ENCODE data around the gene RAB18. TPM values are rescaled to one million over a fixed set of nuclear protein-coding genes. Genes with fewer than 3 reads are reported as not detected.
"Not testable (repeated sequence)": the region's sequence is repeated elsewhere in the genome, so short reads cannot be mapped to it uniquely, and the experiment has no call there.

RAB18 gene
- total RNA-seq, 1 donor from 2014 or later, result 51.3 TPM

GRCh38 chr10:27503498-27504006 is 552 bp upstream of the RAB18 start:
- DNase-seq (ENCODE audit: low spot score) (no peak), ATAC-seq (no peak)

GRCh38 chr10:27504808-27505460 is 830 bp downstream of the RAB18 start:
- DNase-seq (ENCODE audit: low spot score) (no peak), ATAC-seq (no peak)

GRCh38 chr10:27505537-27505936 is 1.4 kb downstream of the RAB18 start:
- DNase-seq (ENCODE audit: low spot score); ATAC-seq: not testable (repeated sequence)

- no peak for ATAC-seq
- DNase-seq (ENCODE audit: low spot score), result no peak
These were observed 2.2 kb downstream of the RAB18 start for GRCh38 chr10:27506280-27506679.

DNA sequence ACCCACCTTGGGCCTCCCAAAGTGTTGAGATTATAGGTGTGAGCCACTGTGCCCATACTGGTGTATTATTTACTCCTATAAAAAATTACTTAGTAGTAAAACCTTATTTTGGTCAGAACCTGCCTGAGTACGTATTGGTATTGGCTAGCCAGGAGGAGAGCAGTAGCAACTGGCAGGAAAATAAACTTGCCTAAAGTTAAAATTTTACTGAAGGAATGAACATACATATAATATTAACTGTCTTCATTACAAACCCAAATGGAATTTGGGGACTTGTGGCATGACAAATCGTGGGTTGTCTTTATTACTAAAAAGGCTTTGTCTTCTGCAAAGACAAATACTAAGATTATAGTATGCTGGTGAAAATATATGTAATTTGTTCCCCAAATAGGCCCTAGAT is 8.4 kb downstream of the RAB18 start:
- ATAC-seq, result peak; percentile 39

GRCh38 chr10:27513451-27514191 is 9.5 kb downstream of the RAB18 start:
- DNase-seq (ENCODE audit: low spot score), result no peak
- no peak for ATAC-seq

More for the DNA sequence above, 8.4 kb downstream of the RAB18 start:
- DNase-seq (ENCODE audit: low spot score), result no peak

GRCh38 chr10:27514243-27514642 is 10.1 kb downstream of the RAB18 start:
- DNase-seq (ENCODE audit: low spot score) (no peak), ATAC-seq (no peak)

DNA sequence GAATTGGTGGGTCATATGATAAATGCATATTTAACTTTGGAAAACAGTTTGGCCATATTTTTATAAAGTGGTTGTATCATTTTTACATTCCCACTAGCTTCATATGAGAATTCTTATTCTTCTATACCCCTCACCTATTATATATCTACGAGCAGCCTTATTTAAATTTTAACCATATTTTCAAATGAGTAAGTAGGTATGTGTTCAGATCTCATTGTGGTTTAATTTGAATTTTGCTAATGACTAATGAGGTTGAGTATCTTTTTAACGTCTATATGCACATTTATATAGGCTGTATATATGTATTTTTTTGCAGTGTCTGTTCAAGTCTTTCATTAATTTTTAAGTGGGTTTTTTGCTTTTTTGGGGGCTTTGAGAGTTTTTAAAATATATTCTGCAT is 14.2 kb downstream of the RAB18 start:
- ATAC-seq, result no peak

GRCh38 chr10:27525819-27526218 is 21.7 kb downstream of the RAB18 start:
- ATAC-seq (peak; percentile 77), DNase-seq (ENCODE audit: low spot score) (no peak)

More for the DNA sequence above, 14.2 kb downstream of the RAB18 start:
- DNase-seq (ENCODE audit: low spot score), result no peak

- DNase-seq (ENCODE audit: low spot score) (no peak), ATAC-seq (no peak)
These were observed 22.1 kb downstream of the RAB18 start for GRCh38 chr10:27526242-27526641.

DNA sequence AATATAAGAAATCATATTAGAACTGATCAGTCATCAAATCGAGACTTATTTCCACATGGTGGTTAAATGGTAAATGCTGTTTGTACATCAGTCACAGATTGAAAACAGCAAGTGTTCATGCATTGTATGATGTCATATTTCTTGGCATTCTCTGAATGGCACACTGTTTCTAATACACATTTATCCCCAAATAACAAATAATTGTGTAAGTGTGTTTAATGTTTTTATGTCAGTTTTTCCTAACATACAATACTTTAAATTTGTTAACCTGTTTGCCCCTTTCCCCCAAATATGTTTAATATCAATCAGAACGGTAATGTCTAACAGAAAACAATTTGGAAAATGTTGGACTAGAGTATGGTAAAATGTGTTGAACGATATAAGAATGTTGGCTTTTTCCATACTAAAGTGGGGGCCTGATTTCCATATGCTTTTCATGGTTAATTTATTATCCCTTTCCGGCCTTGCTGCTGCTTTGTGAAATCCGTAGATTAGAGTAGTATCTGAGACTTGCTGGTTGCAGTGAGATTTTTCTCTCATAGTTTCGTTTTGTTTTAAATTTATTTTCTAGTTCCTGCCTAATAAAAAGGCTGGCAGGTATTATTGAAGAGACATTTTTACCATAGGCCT is 23.7 kb downstream of the RAB18 start:
- DNase-seq (ENCODE audit: low spot score) (no peak), ATAC-seq (no peak)

DNA sequence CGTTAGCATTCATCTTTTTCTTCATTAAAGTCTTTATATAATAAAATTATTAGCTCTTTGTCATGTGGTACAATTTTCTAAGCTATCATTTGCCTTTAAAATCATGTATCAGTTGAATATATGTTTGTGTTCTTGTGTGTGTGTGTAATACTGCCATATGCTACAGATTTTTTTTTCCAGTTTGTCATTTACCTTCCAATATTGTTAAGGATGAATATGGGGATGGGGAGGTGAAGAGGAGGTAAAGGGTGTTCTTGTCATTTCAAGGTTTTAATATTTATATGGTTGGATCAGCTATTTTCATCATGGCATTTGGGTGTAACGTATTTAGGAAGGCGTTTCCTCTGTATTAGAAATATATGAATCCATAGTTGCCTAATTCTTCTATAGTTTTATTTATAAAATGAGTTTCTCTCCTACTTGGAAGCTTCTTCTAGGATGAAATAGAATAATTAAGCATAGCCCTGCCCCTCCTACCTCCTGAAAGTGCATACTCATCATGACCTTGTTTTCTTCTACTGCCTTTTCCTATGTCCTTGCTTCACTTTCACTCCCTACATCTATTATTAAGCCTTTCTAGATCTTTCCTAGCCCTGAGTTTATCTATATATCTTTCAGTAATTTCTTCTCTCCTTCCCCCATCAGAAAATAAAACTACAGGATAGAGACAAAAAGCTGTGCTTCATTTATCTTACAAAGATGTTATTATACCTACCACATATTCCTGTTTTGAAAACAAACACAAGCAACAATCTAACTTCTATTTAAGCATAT is 25.1 kb downstream of the RAB18 start:
- ATAC-seq (no peak), DNase-seq (ENCODE audit: low spot score) (no peak)

- no peak for DNase-seq (ENCODE audit: low spot score)
- no peak for ATAC-seq
These were observed 26.4 kb downstream of the RAB18 start for GRCh38 chr10:27530477-27530876.

GRCh38 chr10:27531336-27531847 is 27.3 kb downstream of the RAB18 start:
- DNase-seq (ENCODE audit: low spot score) (no peak), ATAC-seq (no peak)

- ATAC-seq (no peak), DNase-seq (ENCODE audit: low spot score) (no peak)
These were observed 30.1 kb downstream of the RAB18 start for GRCh38 chr10:27534161-27534700.

DNA sequence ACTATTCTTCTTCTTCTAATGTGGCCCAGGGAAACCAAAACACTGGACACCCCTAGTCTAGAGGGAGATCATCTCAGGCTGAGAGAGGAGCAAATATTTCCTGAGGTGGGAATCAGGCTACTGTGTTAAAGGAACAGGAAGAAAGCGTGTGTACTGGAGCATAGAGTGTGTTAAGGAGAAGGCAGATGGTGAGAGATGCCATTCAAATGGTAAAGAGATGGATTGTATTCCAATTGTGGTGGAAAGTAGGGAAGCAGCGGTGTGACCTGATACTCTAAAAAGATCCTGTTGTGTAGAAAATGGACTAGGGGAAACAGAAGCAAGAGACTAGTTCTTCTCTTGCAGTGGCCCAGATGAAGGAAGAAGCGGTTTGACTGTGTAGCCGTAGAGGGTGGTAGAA is 31.2 kb downstream of the RAB18 start:
- ATAC-seq (no peak), DNase-seq (ENCODE audit: low spot score) (no peak)

- ATAC-seq (no peak), DNase-seq (ENCODE audit: low spot score) (no peak)
These were observed 32.3 kb downstream of the RAB18 start for GRCh38 chr10:27536437-27536836.

DNA sequence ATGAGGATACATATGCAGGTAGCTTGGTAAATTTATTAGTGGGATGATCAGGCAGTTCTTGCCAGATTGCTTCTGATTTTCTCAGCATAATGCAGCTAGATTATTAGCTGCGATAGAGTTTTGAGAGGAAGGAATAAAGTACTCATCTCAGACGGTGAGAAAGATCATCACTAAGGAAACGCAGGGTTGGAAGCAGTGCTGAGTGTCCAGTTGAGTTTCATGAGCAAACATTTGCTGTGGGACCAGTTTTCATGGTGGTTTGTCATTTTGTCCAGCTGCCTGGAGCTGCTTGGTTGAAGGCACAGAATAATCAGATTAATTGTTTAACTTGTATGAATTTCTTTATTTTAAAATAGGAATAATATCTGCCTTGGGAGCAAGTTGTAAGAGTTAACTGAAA is 33.1 kb downstream of the RAB18 start:
- DNase-seq (ENCODE audit: low spot score) (no peak), ATAC-seq (no peak)

DNA sequence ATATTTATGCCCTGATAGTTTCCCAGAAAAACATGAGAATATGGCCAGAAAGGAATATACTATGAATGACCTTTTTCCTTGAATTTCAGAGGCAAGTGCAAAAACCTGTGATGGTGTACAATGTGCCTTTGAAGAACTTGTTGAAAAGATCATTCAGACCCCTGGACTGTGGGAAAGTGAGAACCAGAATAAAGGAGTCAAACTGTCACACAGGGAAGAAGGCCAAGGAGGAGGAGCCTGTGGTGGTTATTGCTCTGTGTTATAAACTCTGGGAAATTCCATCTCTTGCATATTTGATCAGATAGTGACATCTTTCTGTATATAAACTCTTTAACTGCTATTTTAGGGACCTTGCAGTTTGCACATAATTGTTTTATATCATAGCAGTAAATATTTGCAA is 33.7 kb downstream of the RAB18 start:
- no peak for ATAC-seq

GRCh38 chr10:27540672-27541071 is 36.6 kb downstream of the RAB18 start:
- ATAC-seq, result no peak
- no peak for DNase-seq (ENCODE audit: low spot score)

More for the DNA sequence above, 33.7 kb downstream of the RAB18 start:
- no peak for DNase-seq (ENCODE audit: low spot score)

Data from left lobe of liver (tissue), 2 donors.